GM18505 (cell line): ENCODE results near the gene ACACA.

Source experiments
- ATAC-seq: cut with Tn5 transposase; IDR thresholded peaks from one replicate; pipeline ENCODE4 v1.9.1; 2021; ENCODE audit not compliant: unreplicated experiment
- POLR2A ChIP-seq: IDR thresholded peaks from 4 replicates; pipeline ENCODE4 v1.6.1; 2011; ENCODE audit warnings: borderline replicate concordance; ENCODE audit not compliant: insufficient read depth, insufficient read length; ENCODE audit errors: extremely low read depth

Gene ACACA

GRCh38 chr17:37309051-37309450 lies 97.6 kb downstream of the ACACA start:
- no peak for ATAC-seq
- TF ChIP-seq POLR2A: no peak

DNA sequence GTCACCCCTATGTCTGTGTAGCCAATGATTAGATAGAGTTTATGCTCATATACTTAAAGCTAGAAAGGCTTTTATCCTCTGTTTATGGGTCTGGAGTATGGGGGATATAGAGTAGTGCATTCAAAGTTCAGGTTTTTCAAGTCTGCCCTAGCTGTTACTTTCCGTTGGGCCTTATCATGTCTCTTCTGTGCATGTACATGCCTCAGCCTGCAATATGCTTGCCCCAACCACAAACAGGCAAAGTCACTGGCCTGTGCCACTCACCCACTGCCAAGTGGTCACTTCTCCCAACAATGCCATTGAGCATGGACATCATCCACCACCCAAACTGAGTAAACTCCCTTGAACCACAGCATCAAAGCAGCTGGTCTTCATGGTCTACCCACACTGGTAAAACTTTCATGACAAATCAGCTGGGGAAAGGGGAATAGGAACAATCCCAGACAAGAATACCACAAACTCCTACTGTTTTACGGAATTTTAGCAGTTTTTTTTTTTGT lies 101.2 kb downstream of the ACACA start:
- TF ChIP-seq POLR2A: no peak
- no peak for ATAC-seq

GRCh38 chr17:37301288-37301687 lies 105.3 kb downstream of the ACACA start:
- ATAC-seq: no peak
- no peak for TF ChIP-seq POLR2A

GRCh38 chr17:37300683-37301082 lies 106.0 kb downstream of the ACACA start:
- no peak for ATAC-seq
- TF ChIP-seq POLR2A: no peak

- ATAC-seq: no peak
- TF ChIP-seq POLR2A: no peak
These were observed 107.2 kb downstream of the ACACA start for GRCh38 chr17:37299257-37299980.

DNA sequence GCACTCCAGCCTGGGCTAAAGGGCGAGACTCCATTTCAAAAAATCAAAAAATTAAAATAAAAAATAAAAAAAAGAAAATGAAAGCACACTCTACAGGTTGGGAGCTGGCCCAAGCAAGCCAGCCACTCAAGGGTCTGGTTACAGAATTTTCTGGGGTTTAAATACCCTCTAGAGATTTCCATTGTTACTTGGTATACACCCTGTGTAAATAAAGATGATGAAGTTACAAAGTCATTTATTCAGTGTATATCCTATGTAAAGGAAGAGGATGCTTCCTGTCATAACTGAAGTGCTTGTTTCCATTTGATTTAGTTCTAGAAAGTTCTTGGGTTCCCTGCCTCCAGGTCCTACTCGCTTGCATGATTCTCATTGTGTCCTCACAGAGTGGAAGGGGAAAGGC lies 110.7 kb downstream of the ACACA start:
- no peak for TF ChIP-seq POLR2A
- ATAC-seq: no peak

DNA sequence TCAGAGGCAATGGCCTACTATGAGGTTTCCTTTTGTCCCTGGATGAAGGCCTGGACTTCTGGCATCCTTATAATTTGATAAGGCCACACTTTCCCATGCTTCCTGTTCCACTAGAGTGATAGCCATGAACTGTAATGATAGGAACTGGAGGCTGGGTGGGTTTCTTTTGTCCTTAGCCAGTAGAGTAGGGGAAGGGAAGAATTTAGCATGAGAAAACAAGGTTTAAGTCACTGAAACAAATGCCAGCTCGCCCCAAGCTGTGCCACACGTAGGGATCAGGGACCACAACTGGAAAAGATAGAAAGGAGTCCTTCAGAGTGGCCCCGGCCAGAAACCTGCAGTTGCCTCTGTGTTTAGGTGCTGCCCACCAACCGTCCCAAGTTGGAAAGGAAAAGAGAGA lies 111.7 kb downstream of the ACACA start:
- TF ChIP-seq POLR2A: no peak
- no peak for ATAC-seq

DNA sequence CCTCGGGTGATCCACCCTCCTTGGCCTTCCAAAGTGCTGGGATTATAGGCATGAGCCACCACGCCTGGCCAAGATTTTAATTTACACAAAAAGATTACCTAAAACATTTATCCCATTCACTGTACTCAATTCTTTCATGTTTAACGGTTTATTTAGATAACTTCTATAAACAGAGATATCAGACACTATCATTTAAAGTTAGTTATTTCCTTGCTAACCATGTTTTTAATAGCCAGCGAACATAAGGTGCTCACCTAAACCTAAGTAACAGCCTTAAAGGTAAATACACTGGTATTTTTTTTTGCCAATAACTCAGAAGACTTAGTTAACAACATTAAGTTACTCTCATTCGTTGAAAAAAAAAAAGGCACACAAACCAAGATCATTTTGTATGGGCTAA lies 112.9 kb downstream of the ACACA start:
- TF ChIP-seq POLR2A: no peak
- ATAC-seq: no peak

- TF ChIP-seq POLR2A: no peak
- ATAC-seq: no peak
These were observed 114.1 kb downstream of the ACACA start for GRCh38 chr17:37292429-37293139.

DNA sequence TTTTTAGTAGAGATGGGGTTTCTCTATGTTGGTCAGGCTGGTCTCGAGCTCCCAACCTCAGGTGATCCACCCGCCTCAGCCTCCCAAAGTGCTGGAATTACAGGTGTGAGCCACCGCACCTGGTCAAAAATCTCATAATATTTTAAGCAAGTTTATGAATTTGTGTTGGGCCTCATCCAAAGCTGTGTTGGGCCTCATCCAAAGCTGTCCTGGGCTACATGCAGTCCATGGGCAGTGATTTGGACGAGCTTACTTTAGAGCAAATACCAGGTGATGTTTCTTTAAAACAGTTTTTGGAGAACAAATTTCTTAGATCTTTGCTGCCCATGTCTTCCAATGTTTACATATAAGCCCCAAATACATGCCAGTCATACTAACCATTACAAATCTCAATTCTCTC lies 115.3 kb downstream of the ACACA start:
- ATAC-seq: no peak
- TF ChIP-seq POLR2A: no peak

GRCh38 chr17:37286430-37286829 lies 120.2 kb downstream of the ACACA start:
- no peak for ATAC-seq
- no peak for TF ChIP-seq POLR2A

DNA sequence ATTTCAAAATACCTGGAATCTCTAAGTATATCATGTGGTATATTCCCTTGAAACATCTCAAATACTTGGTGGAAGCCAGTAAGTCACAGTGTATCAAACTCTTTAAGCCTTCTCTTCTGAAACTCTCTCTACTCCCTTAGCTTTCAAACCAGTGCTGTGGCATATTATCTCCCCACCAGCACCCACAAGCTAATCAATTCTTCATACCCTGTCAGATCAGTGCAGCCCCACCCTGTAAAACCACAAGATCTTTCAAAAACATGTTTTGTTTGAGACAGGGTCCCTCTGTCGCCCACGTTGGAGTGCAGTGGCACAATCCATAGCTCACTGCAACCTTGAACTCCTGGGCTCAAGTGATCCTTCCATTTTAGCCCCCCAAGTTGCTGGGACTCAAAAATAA lies 122.4 kb downstream of the ACACA start:
- ATAC-seq: no peak

DNA sequence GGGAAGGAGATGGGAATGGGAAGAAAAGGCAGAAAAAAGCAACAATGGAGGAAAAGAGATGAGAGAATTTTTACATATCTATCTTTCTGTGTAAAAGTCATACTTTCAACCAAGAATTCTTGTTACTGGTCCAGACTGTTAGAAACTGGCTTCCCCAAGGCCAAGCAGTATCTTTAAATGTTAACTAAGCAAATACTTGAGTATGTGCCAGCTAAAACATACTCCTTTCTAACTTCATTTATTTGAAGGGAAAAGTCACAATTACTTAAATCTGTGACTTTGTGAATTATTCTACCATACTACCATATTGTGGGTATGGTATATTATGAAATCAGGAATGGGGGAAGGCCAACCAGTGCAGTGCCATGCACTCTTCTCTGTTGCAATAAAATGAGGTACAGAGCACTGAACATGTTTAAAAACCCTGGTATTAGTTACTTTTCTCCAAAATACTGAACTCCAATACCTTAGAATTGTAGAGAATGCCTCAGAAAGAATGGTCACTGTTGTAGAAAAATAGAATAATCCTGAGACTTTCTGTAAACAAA lies 123.1 kb downstream of the ACACA start:
- TF ChIP-seq POLR2A: no peak
- ATAC-seq: no peak

More for the DNA sequence above, 122.4 kb downstream of the ACACA start:
- no peak for TF ChIP-seq POLR2A

- no peak for TF ChIP-seq POLR2A
- no peak for ATAC-seq
These were observed 125.8 kb downstream of the ACACA start for GRCh38 chr17:37280841-37281240.
